SH-SY5Y (cell line): ENCODE results near the gene AAK1.

Experiments used
- GATA2 ChIP-seq: IDR thresholded peaks from 2 replicates; pipeline ENCODE4 v1.6.1; 2011; ENCODE audit warnings: mild to moderate bottlenecking, low read depth, low read length
- GATA3 ChIP-seq: IDR thresholded peaks from 2 replicates; pipeline ENCODE4 v1.6.1; 2011; ENCODE audit warnings: low read depth, mild to moderate bottlenecking, low read length, moderate library complexity

DNA sequence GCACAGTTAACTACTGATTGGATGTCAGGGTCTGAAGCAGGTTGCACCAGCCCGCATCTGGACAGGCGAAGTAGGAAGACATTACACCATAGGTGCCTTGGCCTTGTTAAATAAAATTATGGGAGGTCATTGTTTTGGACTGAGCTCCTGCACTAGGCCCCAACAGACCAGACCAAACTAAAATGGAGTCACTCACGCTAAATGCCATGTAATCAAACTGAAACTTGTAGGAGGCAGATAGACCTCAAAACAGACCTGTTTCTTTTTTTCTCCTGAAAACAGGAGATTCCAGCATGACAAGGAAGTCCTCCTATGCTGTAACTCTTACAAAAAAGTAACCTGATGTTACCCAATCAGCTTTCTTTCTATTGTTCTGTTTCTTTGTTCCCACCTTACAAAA lies 190.9 kb downstream of the AAK1 start:
- TF ChIP-seq GATA3 (no peak), GATA2 (no peak)
